MM.1S (cell line): ENCODE measurements around the gene ASCC3.

Experiments used
- DNase-seq: peaks from one replicate; pipeline ENCODE4 v3.0.0-alpha.2; 2015
- H2AFZ ChIP-seq: fragments of 300-600 bp; sonication (generic); 2 replicates; pipeline ENCODE4 v1.6.0; 2016; ENCODE audit warnings: antibody characterized with exemption, low read length
- H3F3A ChIP-seq: fragments of 300-600 bp; sonication (generic); 2 replicates; pipeline ENCODE4 v1.6.1; 2016; ENCODE audit warnings: mild to moderate bottlenecking, antibody characterized with exemption, low read length, moderate library complexity, mixed read lengths; ENCODE audit not compliant: insufficient read depth
- H3K27ac ChIP-seq: fragments of 300-600 bp; sonication (generic); 2 replicates; pipeline ENCODE4 v1.5.1; 2016; ENCODE audit warnings: mild to moderate bottlenecking, low read length
- H3K27me3 ChIP-seq: fragments of 300-600 bp; sonication (generic); replicated peaks from 2 replicates; pipeline ENCODE4 v1.6.0; 2016; ENCODE audit warnings: low read length; ENCODE audit not compliant: insufficient read depth
- H3K36me3 ChIP-seq: fragments of 300-600 bp; sonication (generic); replicated peaks from 2 replicates; pipeline ENCODE4 v1.6.1; 2016; ENCODE audit warnings: mild to moderate bottlenecking, low read length, mixed read lengths; ENCODE audit not compliant: insufficient read depth
- H3K4me1 ChIP-seq: fragments of 300-600 bp; sonication (generic); 2 replicates; pipeline ENCODE4 v1.6.1; 2016; ENCODE audit warnings: low read length, mixed read lengths
- H3K4me2 ChIP-seq: fragments of 300-600 bp; sonication (generic); 2 replicates; pipeline ENCODE4 v1.6.0; 2016; ENCODE audit warnings: low read depth, low read length
- H3K4me3 ChIP-seq: fragments of 300-600 bp; sonication (generic); 2 replicates; pipeline ENCODE4 v1.5.1; 2016; ENCODE audit warnings: low read length, mixed read lengths
- H3K79me2 ChIP-seq: fragments of 300-600 bp; sonication (generic); 2 replicates; pipeline ENCODE4 v1.6.1; 2016; ENCODE audit warnings: mixed run types, low read length, mixed read lengths
- H3K9ac ChIP-seq: fragments of 300-600 bp; sonication (generic); 2 replicates; pipeline ENCODE4 v1.6.1; 2016; ENCODE audit warnings: low read length, mixed read lengths
- H3K9me2 ChIP-seq: fragments of 300-600 bp; sonication (generic); replicated peaks from 2 replicates; pipeline ENCODE4 v1.6.1; 2016; ENCODE audit warnings: mild to moderate bottlenecking, low read length, mixed read lengths; ENCODE audit not compliant: insufficient read depth
- H3K9me3 ChIP-seq: fragments of 300-600 bp; sonication (generic); replicated peaks from 2 replicates; pipeline ENCODE4 v1.6.1; 2016; ENCODE audit warnings: mild to moderate bottlenecking, low read length, mixed read lengths; ENCODE audit not compliant: insufficient read depth
- H4K20me1 ChIP-seq: fragments of 300-600 bp; sonication (generic); 2 replicates; pipeline ENCODE4 v1.6.1; 2016; ENCODE audit warnings: mild to moderate bottlenecking, low read length, moderate library complexity, mixed read lengths; ENCODE audit not compliant: insufficient read depth
- CTCF ChIP-seq: fragments of 300-600 bp; sonication (generic); IDR thresholded peaks from 2 replicates; pipeline ENCODE4 v1.5.1; 2016; ENCODE audit warnings: antibody characterized with exemption, low read length, mixed read lengths
- EZH2 ChIP-seq: fragments of 300-600 bp; sonication (generic); optimal IDR thresholded peaks from 2 replicates; pipeline ENCODE3; 2017; ENCODE audit warnings: low read depth, mild to moderate bottlenecking, antibody characterized with exemption, low read length, mixed read lengths
- EZH2phosphoT487 ChIP-seq: fragments of 300-600 bp; sonication (generic); IDR thresholded peaks from 2 replicates; pipeline ENCODE4 v1.6.1; 2018; ENCODE audit warnings: antibody characterized with exemption, low read length

ASCC3 gene

GRCh38 chr6:100906325-100906724 is 25.2 kb upstream of the ASCC3 start:
- no peaks in the 10 kb centered on the region for H3F3A ChIP-seq
- no peak overlapping the region for H2AFZ ChIP-seq
- H3K9me2 ChIP-seq = no peaks in the 10 kb centered on the region
- no peaks in the 10 kb centered on the region for H3K9me3 ChIP-seq
- no peaks in the 10 kb centered on the region for H3K27me3 ChIP-seq
- no peaks in the 10 kb centered on the region for H3K36me3 ChIP-seq
- no peak overlapping the region for H3K27ac ChIP-seq
- no peak overlapping the region for H3K4me2 ChIP-seq
- H4K20me1 ChIP-seq = no peaks in the 10 kb centered on the region
- TF ChIP-seq EZH2phosphoT487 (no peak), CTCF (no peak), EZH2 (no peak)
- no peaks in the 10 kb centered on the region for H3K4me1 ChIP-seq
- DNase-seq = no peak
- H3K4me3 ChIP-seq = no peak overlapping the region
- H3K9ac ChIP-seq = no peak overlapping the region
- H3K79me2 ChIP-seq = no peaks in the 10 kb centered on the region

GRCh38 chr6:100905067-100905466 is 23.9 kb upstream of the ASCC3 start:
- H3K79me2 ChIP-seq = no peaks in the 10 kb centered on the region
- H2AFZ ChIP-seq = no peak overlapping the region
- H3F3A ChIP-seq = no peaks in the 10 kb centered on the region
- H3K9me2 ChIP-seq = no peaks in the 10 kb centered on the region
- no peak for DNase-seq
- TF ChIP-seq EZH2phosphoT487 (no peak), CTCF (no peak), EZH2 (no peak)
- H4K20me1 ChIP-seq = no peaks in the 10 kb centered on the region
- H3K27ac ChIP-seq = no peak overlapping the region
- H3K9ac ChIP-seq = no peak overlapping the region
- no peaks in the 10 kb centered on the region for H3K36me3 ChIP-seq
- H3K9me3 ChIP-seq = no peaks in the 10 kb centered on the region
- H3K4me1 ChIP-seq = no peaks in the 10 kb centered on the region
- H3K4me3 ChIP-seq = no peak overlapping the region
- H3K27me3 ChIP-seq = no peaks in the 10 kb centered on the region
- H3K4me2 ChIP-seq = no peak overlapping the region

GRCh38 chr6:100904316-100904715 is 23.2 kb upstream of the ASCC3 start:
- H3F3A ChIP-seq = no peaks in the 10 kb centered on the region
- no peaks in the 10 kb centered on the region for H3K36me3 ChIP-seq
- H3K4me1 ChIP-seq = no peaks in the 10 kb centered on the region
- H3K9me2 ChIP-seq = no peaks in the 10 kb centered on the region
- H3K4me2 ChIP-seq = no peak overlapping the region
- DNase-seq = no peak
- no peaks in the 10 kb centered on the region for H3K27me3 ChIP-seq
- H2AFZ ChIP-seq = no peak overlapping the region
- H3K79me2 ChIP-seq = no peaks in the 10 kb centered on the region
- no peaks in the 10 kb centered on the region for H4K20me1 ChIP-seq
- TF ChIP-seq EZH2 (no peak), EZH2phosphoT487 (no peak), CTCF (no peak)
- H3K4me3 ChIP-seq = no peak overlapping the region
- H3K9ac ChIP-seq = no peak overlapping the region
- H3K9me3 ChIP-seq = no peaks in the 10 kb centered on the region
- no peak overlapping the region for H3K27ac ChIP-seq
